B cell (primary cell): Measurements from ENCODE around the gene BBC3. TPM values are rescaled to one million over a fixed set of nuclear protein-coding genes. Genes with fewer than 3 reads are reported as not detected.
A peak's percentile ranks its signal among the peaks of the same experiment; 100 is the strongest.

ENCODE experiments used
- ATAC-seq: fragments of 200-7000 bp; cut with Tn5 transposase; one replicate; pipeline ENCODE4 v1.10.0; 2021; ENCODE audit warnings: low read depth, mild to moderate bottlenecking, moderate number of reproducible peaks, moderate library complexity
- CTCF ChIA-PET: fragments of 350-600 bp; sonication (Branson Sonifier 250); formaldehyde crosslinking; loops from one replicate; lab custom pipeline; 2021; ENCODE audit warnings: antibody characterized with exemption, inconsistent platforms; lab: Charles Lee
- POLR2A ChIA-PET: fragments of 350-600 bp; sonication (Branson Sonifier 250); formaldehyde crosslinking; loops from one replicate; lab custom pipeline; 2021; ENCODE audit warnings: antibody characterized with exemption; lab: Charles Lee
- DNase-seq: peaks from one replicate; pipeline ENCODE4 v3.0.0; 2013
- H2AFZ ChIP-seq: 2 replicates; pipeline ENCODE4 v1.6.1; 2012; ENCODE audit warnings: mild to moderate bottlenecking, low read depth, low read length; ENCODE audit not compliant: insufficient read depth, poor library complexity, severe bottlenecking
- H3K27ac ChIP-seq, 2 donors: 1 replicate in 1 of 2; 2 replicates in 1 of 2; pipeline ENCODE4 v1.5.1; 2012 to 2013; ENCODE audit warnings: low read length in 2 of 2, mild to moderate bottlenecking in 2 of 2, moderate library complexity in 1 of 2
- H3K27me3 ChIP-seq, 4 experiments: fragments of 200-600 bp in 1 of 4; sonication (generic) in 1 of 4; replicated peaks in 1 of 4; 1 replicate in 2 of 4; 2 replicates in 2 of 4; pipeline versions ENCODE4 v1.6.1 to v1.7.0; 2013 to 2016; ENCODE audit warnings: low read length in 3 of 4, mild to moderate bottlenecking in 2 of 4, mixed read lengths in 1 of 4, moderate library complexity in 1 of 4; ENCODE audit not compliant: insufficient read depth in 4 of 4, control insufficient read depth in 3 of 4; ENCODE audit errors: control extremely low read depth in 1 of 4
- H3K36me3 ChIP-seq, 2 experiments: replicated peaks in 1 of 2; 1 replicate in 1 of 2; 2 replicates in 1 of 2; pipeline versions ENCODE4 v1.6.1 to v1.7.1; 2013; ENCODE audit warnings: low read length in 1 of 2; ENCODE audit not compliant: insufficient read depth in 2 of 2, control insufficient read depth in 1 of 2; ENCODE audit errors: control extremely low read depth in 1 of 2, extremely low read depth in 1 of 2
- H3K4me1 ChIP-seq, 2 donors: fragments of 200-600 bp in 1 of 2; sonication (generic) in 1 of 2; 1 replicate in 1 of 2; 2 replicates in 1 of 2; pipeline versions ENCODE4 v1.5.1 to v1.6.1; 2013 to 2017; ENCODE audit warnings: low read length in 2 of 2; ENCODE audit not compliant: control insufficient read depth in 2 of 2, insufficient read depth in 2 of 2
- H3K4me2 ChIP-seq: replicated peaks from 2 replicates; pipeline ENCODE3; 2012; ENCODE audit warnings: mild to moderate bottlenecking, low read depth, low read length; ENCODE audit not compliant: poor library complexity, severe bottlenecking
- H3K4me3 ChIP-seq, 5 experiments: fragments of 200-600 bp in 1 of 5; sonication (generic) in 1 of 5; 1 replicate in 3 of 5; 2 replicates in 2 of 5; pipeline versions ENCODE4 v1.5.1 to v1.7.0; 2011 to 2016; ENCODE audit warnings: low read length in 4 of 5, mild to moderate bottlenecking in 4 of 5, low read depth in 2 of 5, control low read depth in 1 of 5, moderate library complexity in 1 of 5; ENCODE audit not compliant: insufficient read depth in 1 of 5; ENCODE audit errors: control extremely low read depth in 1 of 5, extremely low read depth in 1 of 5
- H3K79me2 ChIP-seq: fragments of 200-600 bp; sonication (generic); one replicate; pipeline ENCODE4 v1.6.0; 2016; ENCODE audit warnings: low read length; ENCODE audit not compliant: control insufficient read depth, insufficient read depth
- H3K9ac ChIP-seq: fragments of 200-600 bp; sonication (generic); 2 replicates; pipeline ENCODE4 v1.6.1; 2017; ENCODE audit warnings: mild to moderate bottlenecking, low read length, moderate library complexity
- H3K9me3 ChIP-seq, 3 donors: one replicate each; pipeline versions ENCODE4 v1.6.1 to v1.7.1; 2013; ENCODE audit warnings: low read length in 2 of 3; ENCODE audit not compliant: control insufficient read depth in 2 of 3, insufficient read depth in 1 of 3; ENCODE audit errors: control extremely low read depth in 1 of 3
- H4K20me1 ChIP-seq: 2 replicates; pipeline ENCODE4 v1.6.0; 2012; ENCODE audit warnings: mild to moderate bottlenecking, low read length; ENCODE audit not compliant: insufficient read depth, control insufficient read depth, poor library complexity, severe bottlenecking
- H3K27ac Mint-ChIP-seq: one replicate; pipeline ENCODE4 v1.8.0; 2021; ENCODE audit warnings: mixed read lengths
- H3K27me3 Mint-ChIP-seq: one replicate; pipeline ENCODE4 v1.8.0; 2021; ENCODE audit warnings: mixed read lengths
- H3K4me1 Mint-ChIP-seq: one replicate; pipeline ENCODE4 v1.8.0; 2021; ENCODE audit warnings: mixed read lengths
- H3K4me3 Mint-ChIP-seq: one replicate; pipeline ENCODE4 v1.8.0; 2021; ENCODE audit warnings: mixed read lengths
- H3K9me3 Mint-ChIP-seq: one replicate; pipeline ENCODE4 v1.8.0; 2022; ENCODE audit warnings: mixed read lengths; ENCODE audit not compliant: insufficient read depth
- EZH2 ChIP-seq: IDR thresholded peaks from 2 replicates; pipeline ENCODE4 v1.6.1; 2012; ENCODE audit warnings: borderline replicate concordance, low read depth, mild to moderate bottlenecking, moderate library complexity, low read length; ENCODE audit not compliant: insufficient read depth, poor library complexity, severe bottlenecking
- WGBS: methylation state at CpG from one replicate; pipeline ENCODE4 v1.1.5; 2013; ENCODE audit warnings: missing lambda C conversion rate; ENCODE audit not compliant: insufficient coverage; 5-methylcytosine and 5-hydroxymethylcytosine counted together
- intact Hi-C: fragments of 100-400 bp; cut with micrococcal nuclease; formaldehyde crosslinking; loops from one replicate; pipeline ENCODE4 v1.10.0; 2022
- polyA minus RNA-seq: library from RNA; depleted of rRNA, polyadenylated mRNA; stranded (reverse); fragments of >200 nt; gene quantifications from 2 replicates; pipeline ENCODE4 v1.2.3, GENCODE V29; 2012
- polyA plus RNA-seq: library from polyadenylated mRNA; depleted of rRNA; stranded (reverse); fragments of >200 nt; gene quantifications from 2 replicates; pipeline ENCODE4 v1.2.3, GENCODE V29; 2012
- total RNA-seq, 2 donors: library from RNA; stranded (reverse); fragments of 120-200 nt in 1 of 2; gene quantifications; 1 replicate in 1 of 2; 2 replicates in 1 of 2; pipeline versions ENCODE4 v1.2.3 to v1.2.4, GENCODE V29; 2013 to 2022
- TF ChIP-seq, protein P1 (sequence below): fragments of 200-600 bp; IDR thresholded peaks from one replicate; pipeline ENCODE4 v1.8.0; 2022; ENCODE audit warnings: antibody characterized with exemption, mild to moderate bottlenecking

BBC3 gene, protein sequence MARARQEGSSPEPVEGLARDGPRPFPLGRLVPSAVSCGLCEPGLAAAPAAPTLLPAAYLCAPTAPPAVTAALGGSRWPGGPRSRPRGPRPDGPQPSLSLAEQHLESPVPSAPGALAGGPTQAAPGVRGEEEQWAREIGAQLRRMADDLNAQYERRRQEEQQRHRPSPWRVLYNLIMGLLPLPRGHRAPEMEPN
- total RNA-seq (10.2 and 11.0 TPM in 2 replicates), polyA plus RNA-seq (17.8 and 29.0 TPM in 2 replicates), polyA minus RNA-seq (18.3 and 24.5 TPM in 2 replicates)
- total RNA-seq (2013): 2.4 TPM

DNA sequence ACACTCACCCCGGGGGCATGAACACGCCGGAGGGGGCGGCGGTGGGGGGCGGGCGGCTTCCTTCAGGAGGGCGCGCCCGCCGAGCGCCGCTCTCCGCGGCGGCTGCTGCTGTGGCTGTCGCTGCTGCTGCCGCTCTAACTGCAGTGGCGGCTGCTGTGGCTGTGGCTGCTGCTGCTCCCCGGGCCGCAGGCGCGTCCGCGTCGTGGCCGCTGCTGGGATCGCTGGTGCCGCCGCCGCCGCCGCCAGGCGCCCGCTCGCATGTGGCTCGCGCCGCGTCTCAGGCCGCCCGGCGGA, at the start of gene BBC3:
BBC3 (minus strand) TSS at position 279 of the 294 bp plus-strand sequence. CDS start 2,768 bp downstream, outside the sequence.
- H3K9ac ChIP-seq: peak within 1 kb of the TSS; percentile 93
- peak within 1 kb of the TSS; percentile 53 to 95 (median 63) for H3K4me3 ChIP-seq
- H3K36me3 ChIP-seq: no peaks in the 10 kb centered on the region
- intact Hi-C loops: loop anchor here (1.0 kb wide), 2 partner anchors 10 to 13 kb away; no protein-coding TSS in a partner anchor
- peaks cover 0 to 37% (median 1%) of the 10 kb centered on the region in 4 experiments for H3K27me3 ChIP-seq
- no peaks in the 10 kb centered on the region for H3K9me3 ChIP-seq
- ChIA-PET POLR2A (no interaction called here), CTCF (interaction anchor here (3.2 kb wide), 1 partner anchor 15 kb away, joined by 30 read pairs; no protein-coding TSS in a partner anchor)
- no peak for DNase-seq
- peak within 1 kb of the TSS; percentile 24 to 83 for H3K27ac ChIP-seq
- ATAC-seq: no peak
- H2AFZ ChIP-seq: peak within 1 kb of the TSS; percentile 68
- peak within 1 kb of the TSS; percentile 59 for H3K27ac Mint-ChIP-seq
- H3K4me1 ChIP-seq: peaks cover 48 to 55% of the 10 kb centered on the region in 2 donors
- H3K79me2 ChIP-seq: no peaks in the 10 kb centered on the region
- no peaks in the 10 kb centered on the region for H3K27me3 Mint-ChIP-seq
- peak within 1 kb of the TSS; percentile 81 for H3K4me3 Mint-ChIP-seq
- TF ChIP-seq, protein P1, sequence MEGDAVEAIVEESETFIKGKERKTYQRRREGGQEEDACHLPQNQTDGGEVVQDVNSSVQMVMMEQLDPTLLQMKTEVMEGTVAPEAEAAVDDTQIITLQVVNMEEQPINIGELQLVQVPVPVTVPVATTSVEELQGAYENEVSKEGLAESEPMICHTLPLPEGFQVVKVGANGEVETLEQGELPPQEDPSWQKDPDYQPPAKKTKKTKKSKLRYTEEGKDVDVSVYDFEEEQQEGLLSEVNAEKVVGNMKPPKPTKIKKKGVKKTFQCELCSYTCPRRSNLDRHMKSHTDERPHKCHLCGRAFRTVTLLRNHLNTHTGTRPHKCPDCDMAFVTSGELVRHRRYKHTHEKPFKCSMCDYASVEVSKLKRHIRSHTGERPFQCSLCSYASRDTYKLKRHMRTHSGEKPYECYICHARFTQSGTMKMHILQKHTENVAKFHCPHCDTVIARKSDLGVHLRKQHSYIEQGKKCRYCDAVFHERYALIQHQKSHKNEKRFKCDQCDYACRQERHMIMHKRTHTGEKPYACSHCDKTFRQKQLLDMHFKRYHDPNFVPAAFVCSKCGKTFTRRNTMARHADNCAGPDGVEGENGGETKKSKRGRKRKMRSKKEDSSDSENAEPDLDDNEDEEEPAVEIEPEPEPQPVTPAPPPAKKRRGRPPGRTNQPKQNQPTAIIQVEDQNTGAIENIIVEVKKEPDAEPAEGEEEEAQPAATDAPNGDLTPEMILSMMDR: no peak
- TF ChIP-seq EZH2: no peak
- WGBS: under 1% methylated on average over 39 of the region's 43 CpGs
- H4K20me1 ChIP-seq: peaks cover 22% of the 10 kb centered on the region
- H3K4me1 Mint-ChIP-seq: peaks cover 26% of the 10 kb centered on the region
- no peaks in the 10 kb centered on the region for H3K9me3 Mint-ChIP-seq
- H3K4me2 ChIP-seq: peak within 1 kb of the TSS; percentile 100

- no peak for DNase-seq
- peaks cover 10% of the 10 kb centered on the region for H4K20me1 ChIP-seq
Observed at GRCh38 chr19:47280183-47280797, 49.3 kb upstream of the BBC3 start.

More at GRCh38 chr19:47280183-47280797, 49.3 kb upstream of the BBC3 start:
- H3K27me3 Mint-ChIP-seq: no peaks in the 10 kb centered on the region
- POLR2A ChIA-PET: interaction anchor here (0.8 kb wide), 1 partner anchor 158 kb away, joined by 6 read pairs; no protein-coding TSS in a partner anchor
- H3K27ac Mint-ChIP-seq: no peak overlapping the region
- Histone ChIP-seq H2AFZ (no peak overlapping the region), H3K4me1 (peaks cover 4 to 8% of the 10 kb centered on the region in 2 donors), H3K27ac (no peak overlapping the region), H3K9ac (no peak overlapping the region), H3K9me3 (no peaks in the 10 kb centered on the region), H3K36me3 (no peaks in the 10 kb centered on the region), H3K79me2 (no peaks in the 10 kb centered on the region), H3K4me2 (no peak overlapping the region), H3K4me3 (no peak overlapping the region), H3K27me3 (no peaks in the 10 kb centered on the region)
- intact Hi-C loops: no loop called here
- 96% methylated on average over 9 of the region's 13 CpGs for WGBS
- H3K4me1 Mint-ChIP-seq: peaks cover 14% of the 10 kb centered on the region
- CTCF ChIA-PET: interaction anchor here (0.9 to 1.2 kb wide), 2 partner anchors 24 to 68 kb away, joined by 3 to 4 read pairs; no protein-coding TSS in a partner anchor
- H3K9me3 Mint-ChIP-seq: no peaks in the 10 kb centered on the region
- TF ChIP-seq EZH2: no peak
- TF ChIP-seq, protein P1: peak; percentile 42
- no peak overlapping the region for H3K4me3 Mint-ChIP-seq
- ATAC-seq: peak; percentile 35
